NCI-H1436 (cell line): ENCODE measurements around the gene TRIM45.
"Not testable (repeated sequence)": the region's sequence is repeated elsewhere in the genome, so short reads cannot be mapped to it uniquely, and the experiment has no call there.

ENCODE experiments used
- DNase-seq: peaks from one replicate; lab custom pipeline; 2025; lab: John Stamatoyannopoulos, UW

Gene TRIM45

DNA sequence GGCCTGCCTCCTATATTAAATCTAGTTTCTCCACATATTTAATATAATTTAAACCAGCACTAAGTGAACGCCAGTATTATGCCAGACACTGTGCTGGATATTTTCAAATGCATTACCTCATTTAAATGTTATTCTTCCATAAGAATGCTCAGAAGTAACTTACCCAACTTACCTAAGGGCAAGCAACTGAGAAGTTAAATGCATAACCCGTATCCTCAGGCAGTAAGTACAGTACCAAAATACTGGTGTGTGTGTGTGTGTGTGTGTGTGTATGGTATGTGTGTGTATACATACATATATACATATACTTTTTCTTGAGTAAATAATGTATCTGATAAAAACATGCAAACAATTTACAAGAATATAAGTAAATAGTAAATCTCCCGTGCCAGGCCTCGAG, 9.0 kb upstream of the TRIM45 start:
- no peak for DNase-seq

- DNase-seq: no peak
Observed at GRCh38 chr1:117128323-117129079, 7.0 kb upstream of the TRIM45 start.

DNA sequence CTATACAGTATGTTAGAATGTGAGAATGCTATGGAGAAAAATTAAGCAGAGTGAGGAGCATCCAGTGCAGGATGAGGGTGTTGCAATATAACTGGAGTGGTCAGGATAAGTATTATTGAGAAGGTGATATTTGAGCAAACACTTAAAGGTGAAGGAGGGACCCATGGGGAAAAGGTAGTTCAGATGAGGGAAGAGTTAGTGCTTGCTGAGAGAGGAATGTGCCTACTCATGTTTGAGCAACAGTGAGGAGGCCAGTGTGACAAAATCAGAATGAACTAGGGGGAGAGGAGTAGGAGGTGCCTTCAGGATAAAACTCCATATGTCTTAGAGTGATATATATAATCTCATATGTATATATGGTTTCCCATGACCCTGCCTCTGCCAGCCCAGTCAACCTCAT, 6.2 kb upstream of the TRIM45 start:
- DNase-seq: no peak

GRCh38 chr1:117124661-117125060, 3.1 kb upstream of the TRIM45 start:
- no peak for DNase-seq

DNA sequence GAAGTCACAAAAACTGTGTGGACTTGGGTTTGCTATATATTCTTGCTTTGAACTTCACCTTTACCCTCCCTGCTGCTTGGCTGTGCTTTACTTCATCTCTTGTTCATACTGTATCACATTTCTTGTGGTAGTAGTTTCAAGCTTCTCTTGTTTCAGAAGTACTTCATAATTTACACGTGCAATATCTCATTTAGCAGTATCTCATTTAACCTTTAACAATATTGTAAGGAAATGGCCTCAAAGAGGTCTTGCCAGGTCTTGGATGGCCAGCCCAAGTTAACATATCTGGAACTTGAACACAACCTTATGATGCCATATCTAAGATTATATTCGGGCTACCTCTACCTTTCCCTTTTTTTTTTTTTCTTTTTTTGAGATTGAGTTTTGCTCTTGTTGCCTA, 1.7 kb upstream of the TRIM45 start:
- no peak for DNase-seq

GRCh38 chr1:117122330-117123025, 929 bp upstream of the TRIM45 start:
- DNase-seq: no peak

GRCh38 chr1:117120774-117121588, 568 bp downstream of the TRIM45 start:
- no peak for DNase-seq

DNA sequence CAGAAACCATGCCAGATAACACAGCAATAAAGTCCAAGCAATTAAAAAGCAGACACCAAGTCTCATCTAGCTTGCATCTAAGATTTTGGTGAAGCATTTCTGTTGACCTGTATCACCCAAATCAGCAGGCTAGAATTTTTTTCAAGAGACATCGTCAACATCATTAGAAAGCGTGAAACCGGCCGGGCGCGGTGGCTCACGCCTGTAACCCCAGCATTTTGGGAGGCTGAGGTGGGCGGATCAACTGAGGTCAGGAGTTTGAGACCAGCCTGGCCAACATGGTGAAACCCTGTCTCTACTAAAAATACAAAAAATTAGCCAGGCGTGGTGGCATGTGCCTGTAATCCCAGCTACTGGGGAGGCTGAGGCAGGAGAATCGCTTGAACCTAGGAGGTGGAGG, 2.4 kb downstream of the TRIM45 start:
- not testable (repeated sequence) for DNase-seq

- no peak for DNase-seq
Observed at GRCh38 chr1:117118137-117118536, 3.4 kb downstream of the TRIM45 start.

DNA sequence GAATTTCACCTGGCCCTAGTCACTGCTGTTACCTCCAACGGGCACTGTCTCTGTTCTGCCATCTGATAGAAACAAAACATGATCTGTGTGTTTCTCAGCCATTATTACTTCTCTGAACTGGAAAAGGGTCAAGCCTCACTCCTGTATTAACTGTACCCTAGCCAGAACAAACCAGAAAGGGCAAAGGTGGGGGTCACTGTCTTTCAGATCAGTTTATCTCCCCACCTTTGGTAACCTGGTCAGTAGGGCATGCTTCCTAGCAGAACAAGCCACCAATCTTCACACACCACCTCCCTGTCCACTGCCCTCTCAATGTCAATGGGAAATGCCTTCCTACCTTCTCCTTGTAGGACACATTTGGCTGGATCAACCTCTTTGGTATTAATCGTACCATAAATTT, 3.9 kb downstream of the TRIM45 start:
- DNase-seq: no peak

DNA sequence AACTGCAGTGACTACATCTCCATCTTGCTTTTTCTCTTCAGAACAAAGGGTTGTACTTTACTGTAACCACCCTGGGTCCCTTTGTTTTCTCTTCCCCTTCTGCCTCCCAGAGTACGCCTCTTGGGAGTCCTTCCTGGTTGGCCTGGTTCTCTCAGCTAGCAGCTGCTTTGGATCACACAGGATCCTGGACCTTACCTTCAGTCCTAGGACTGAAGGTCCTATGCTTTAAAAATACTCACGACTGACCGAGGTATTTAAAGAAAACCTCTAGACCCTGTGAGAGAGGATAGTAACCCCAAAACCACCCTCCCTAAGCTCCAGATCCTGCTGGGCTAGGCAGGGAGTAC, 4.8 kb downstream of the TRIM45 start:
- no peak for DNase-seq

DNA sequence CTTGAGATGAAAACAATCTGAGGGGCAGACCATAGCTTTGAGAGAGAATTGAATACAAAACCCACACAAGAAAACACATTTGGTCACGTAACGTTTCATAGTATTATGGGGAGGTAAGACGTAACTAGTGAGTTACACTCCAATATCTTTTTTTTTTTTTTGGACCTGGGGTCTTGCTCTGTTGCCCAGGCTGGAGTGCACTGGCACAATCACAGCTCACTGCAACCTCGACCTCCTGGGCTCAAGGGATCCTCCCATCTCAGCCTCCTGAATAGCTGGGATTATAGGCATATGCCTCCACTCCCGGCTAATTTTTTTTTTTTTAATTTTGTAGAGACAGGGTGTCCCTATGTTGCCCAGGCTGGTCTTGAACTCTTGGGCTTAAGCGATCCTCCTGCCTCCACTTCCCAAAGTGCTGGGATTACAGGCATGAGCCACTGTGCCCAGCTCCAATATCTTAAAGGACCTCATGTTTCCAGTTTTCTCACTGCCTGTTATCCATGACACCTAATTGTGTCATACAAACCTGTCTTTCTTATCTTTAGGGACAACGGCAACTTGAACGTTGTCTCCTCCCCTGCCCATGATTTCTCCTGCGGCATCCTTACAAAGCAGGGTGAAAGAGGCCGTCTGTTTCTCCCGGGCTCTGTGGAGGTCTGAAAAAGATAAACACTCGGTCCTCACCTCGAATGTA, 5.3 kb downstream of the TRIM45 start:
- DNase-seq: no peak

- no peak for DNase-seq
Observed at GRCh38 chr1:117114877-117115276, 6.7 kb downstream of the TRIM45 start.

DNA sequence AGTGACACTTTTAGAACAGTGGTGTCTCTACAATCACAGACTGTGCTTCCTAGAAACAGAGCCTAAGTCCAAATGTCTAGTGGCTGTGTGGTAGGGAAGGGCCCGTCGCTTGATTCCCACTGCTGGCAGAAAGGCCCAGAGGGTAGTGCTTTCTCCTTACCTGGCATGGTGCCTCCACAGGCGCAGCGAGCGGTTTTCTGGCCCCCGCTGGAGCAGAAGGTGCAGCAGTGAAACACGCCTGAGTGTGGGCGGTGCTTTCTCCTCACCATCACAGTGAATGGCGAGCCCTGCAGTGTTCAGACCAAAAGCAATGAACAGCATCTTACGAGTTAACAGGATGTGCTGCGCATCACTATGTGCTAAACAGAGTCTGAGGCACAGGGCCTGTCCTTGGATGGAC, 8.3 kb downstream of the TRIM45 start:
- no peak for DNase-seq

DNA sequence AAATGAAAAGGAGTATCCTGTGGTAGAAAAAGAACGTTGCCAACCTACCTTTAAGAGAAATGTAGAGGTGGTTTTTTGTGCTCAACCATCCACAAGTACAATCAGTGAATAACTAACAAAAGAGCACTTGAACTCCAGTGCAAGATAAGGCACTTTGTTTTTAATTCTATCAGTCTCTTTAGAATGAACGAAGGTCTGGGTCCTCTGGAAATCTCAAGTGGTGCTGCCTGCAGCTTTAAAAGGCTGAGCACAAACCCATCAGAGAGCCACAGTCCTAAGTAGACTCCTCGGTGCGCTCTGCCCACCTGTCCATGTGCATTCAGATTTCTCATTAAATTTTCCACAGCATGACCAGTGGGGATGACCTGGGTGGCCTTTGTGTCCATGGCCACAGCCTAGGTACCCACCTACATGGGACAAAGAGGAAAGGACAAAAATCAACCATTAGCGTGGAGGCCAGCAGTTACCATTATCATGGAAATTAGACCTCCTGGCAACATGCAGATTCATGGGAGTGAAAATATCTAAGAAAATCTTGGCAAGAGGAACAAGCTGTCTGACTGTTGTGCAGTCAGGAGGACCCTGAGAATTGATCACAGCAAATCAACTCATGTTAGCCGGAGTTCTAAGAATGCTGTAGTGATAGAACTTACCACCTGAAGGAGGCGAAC, 9.4 kb downstream of the TRIM45 start:
- DNase-seq: no peak

DNA sequence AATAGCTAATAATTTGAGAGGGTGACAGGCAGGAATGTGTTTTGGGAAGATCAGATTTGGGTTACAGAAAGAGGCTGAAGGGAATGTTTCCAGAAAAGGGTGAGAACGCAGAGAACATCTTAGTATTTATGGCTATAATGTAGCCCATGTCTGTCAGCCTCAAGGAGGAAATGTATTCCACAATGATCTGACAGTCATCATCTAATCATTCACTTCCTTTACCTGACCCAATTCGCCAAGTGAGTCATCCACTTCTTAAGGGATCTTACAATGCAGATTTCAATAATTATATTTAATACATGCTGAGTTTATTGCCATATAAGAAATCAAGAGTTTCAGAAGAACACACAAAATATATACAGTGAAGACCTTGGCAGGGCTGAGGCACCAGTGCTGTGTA, 10.8 kb downstream of the TRIM45 start:
- DNase-seq: no peak

DNA sequence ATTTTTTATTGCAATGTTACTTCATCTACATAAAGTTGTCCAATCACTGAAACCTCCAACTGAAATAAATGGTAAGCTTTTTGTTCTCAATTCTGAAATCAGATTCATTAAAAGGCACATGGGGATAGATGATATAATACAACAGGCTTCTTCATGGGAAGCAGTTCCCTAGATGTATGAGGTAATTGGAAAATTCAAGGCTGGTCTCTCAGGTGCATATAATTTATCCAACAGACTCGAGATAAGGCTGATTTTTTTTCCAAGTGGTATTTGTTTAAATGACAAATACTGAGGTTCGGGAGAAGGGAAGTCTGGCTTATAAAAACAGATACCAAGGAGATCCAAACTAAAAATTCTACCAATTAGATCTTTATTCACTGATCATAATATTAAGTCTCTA, 14.2 kb downstream of the TRIM45 start:
- no peak for DNase-seq

DNA sequence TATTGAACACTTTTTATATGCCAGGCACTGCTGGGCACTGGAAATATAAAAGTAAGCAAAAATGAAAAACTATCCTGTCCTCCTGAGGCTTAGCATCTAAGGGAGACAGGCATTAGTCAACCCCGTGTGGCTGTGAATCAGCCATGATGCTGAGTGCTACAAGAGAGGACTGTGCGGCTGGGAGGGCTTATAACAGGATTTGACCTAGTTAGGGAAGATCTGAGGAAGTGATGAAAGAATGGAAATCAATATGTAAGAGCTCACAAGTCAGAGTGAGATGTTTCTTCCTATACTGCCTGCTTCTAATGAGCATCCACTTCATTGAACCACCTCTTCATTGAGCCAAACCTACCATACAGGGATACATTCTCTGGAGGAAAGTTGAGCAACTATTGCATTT, 15.1 kb downstream of the TRIM45 start:
- DNase-seq: no peak

DNA sequence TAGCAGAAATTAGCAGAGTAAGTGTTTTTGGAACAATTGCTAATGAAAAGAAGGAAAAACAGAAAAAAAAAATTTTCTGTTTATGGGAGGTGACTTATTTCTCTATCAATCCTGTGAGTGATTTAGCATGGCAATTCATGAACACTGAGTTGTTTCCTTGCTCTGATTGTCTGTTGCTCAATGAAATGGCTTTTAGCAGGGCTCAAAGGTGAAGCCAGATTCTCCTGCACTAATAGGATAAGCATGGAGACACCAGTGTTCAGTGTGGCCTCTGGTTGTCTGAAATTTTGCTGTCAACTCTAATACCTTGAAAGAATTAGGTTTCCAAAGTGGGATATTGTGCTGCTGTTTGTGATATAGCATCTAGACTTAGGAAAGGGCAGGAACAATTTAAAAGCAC, 15.8 kb downstream of the TRIM45 start:
- DNase-seq: no peak

GRCh38 chr1:117104986-117105385, 16.6 kb downstream of the TRIM45 start:
- DNase-seq: no peak

DNA sequence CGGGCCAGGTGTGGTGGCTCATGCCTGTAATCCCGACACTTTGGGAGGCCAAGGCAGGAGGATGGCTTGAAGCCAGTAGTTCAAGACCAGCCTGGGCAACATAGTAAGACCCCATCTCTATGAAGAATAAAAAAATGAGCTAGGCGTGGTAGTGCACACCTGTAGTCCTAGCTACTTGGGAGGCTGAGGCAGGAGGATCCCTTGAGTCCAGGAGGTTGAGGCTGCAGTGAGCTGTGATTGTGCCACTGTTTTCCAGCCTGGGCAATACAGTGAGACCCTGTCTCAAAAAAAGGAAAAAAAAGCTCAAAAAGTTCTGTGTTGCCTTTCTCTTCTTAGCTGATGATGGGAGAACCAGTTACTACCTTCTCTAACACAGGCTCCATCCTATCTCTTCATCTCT, 19.7 kb downstream of the TRIM45 start:
- not testable (repeated sequence) for DNase-seq

- DNase-seq: no peak
Observed at GRCh38 chr1:117101334-117101733, 20.2 kb downstream of the TRIM45 start.
